GM11168 (cell line): ENCODE measurements around the gene RASAL2.
"Not testable (repeated sequence)": the region's sequence is repeated elsewhere in the genome, so short reads cannot be mapped to it uniquely, and the experiment has no call there.

Experiments used
- in situ Hi-C: fragments of 300-500 bp; cut with MboI; formaldehyde crosslinking; loops from one replicate; pipeline ENCODE4 v1.12.0; 2022; ENCODE audit warnings: low sequenced_read_pairs; ENCODE audit not compliant: unreplicated experiment

The RASAL2 gene

GRCh38 chr1:178109348-178110143, 15.6 kb downstream of the RASAL2 start:
- in situ Hi-C loops: no loop called here

GRCh38 chr1:178115260-178115659, 21.4 kb downstream of the RASAL2 start:
- in situ Hi-C loops: no loop called here

- in situ Hi-C loops: no loop called here
Observed at GRCh38 chr1:178118524-178118923, 24.6 kb downstream of the RASAL2 start.

GRCh38 chr1:178119628-178120027, 25.7 kb downstream of the RASAL2 start:
- in situ Hi-C loops: no loop called here

GRCh38 chr1:178120088-178120487, 26.2 kb downstream of the RASAL2 start:
- in situ Hi-C loops: no loop called here

GRCh38 chr1:178120520-178121052, 26.7 kb downstream of the RASAL2 start:
- in situ Hi-C loops: not testable (repeated sequence)

- in situ Hi-C loops: no loop called here
Observed at GRCh38 chr1:178121883-178122282, 28.0 kb downstream of the RASAL2 start.

- in situ Hi-C loops: no loop called here
Observed at GRCh38 chr1:178122283-178122682, 28.4 kb downstream of the RASAL2 start.

GRCh38 chr1:178124115-178124514, 30.2 kb downstream of the RASAL2 start:
- in situ Hi-C loops: no loop called here

- in situ Hi-C loops: no loop called here
Observed at GRCh38 chr1:178126261-178126660, 32.4 kb downstream of the RASAL2 start.

GRCh38 chr1:178126741-178127185, 32.9 kb downstream of the RASAL2 start:
- in situ Hi-C loops: no loop called here

GRCh38 chr1:178127482-178128191, 33.7 kb downstream of the RASAL2 start:
- in situ Hi-C loops: no loop called here

GRCh38 chr1:178133239-178133989, 39.5 kb downstream of the RASAL2 start:
- in situ Hi-C loops: no loop called here

- in situ Hi-C loops: no loop called here
Observed at GRCh38 chr1:178134061-178134460, 40.2 kb downstream of the RASAL2 start.

- in situ Hi-C loops: no loop called here
Observed at GRCh38 chr1:178137238-178137637, 43.3 kb downstream of the RASAL2 start.

- in situ Hi-C loops: no loop called here
Observed at GRCh38 chr1:178142806-178143205, 48.9 kb downstream of the RASAL2 start.

- in situ Hi-C loops: no loop called here
Observed at GRCh38 chr1:178143730-178144690, 50.1 kb downstream of the RASAL2 start.

GRCh38 chr1:178145605-178146004, 51.7 kb downstream of the RASAL2 start:
- in situ Hi-C loops: no loop called here

- in situ Hi-C loops: no loop called here
Observed at GRCh38 chr1:178146436-178146835, 52.5 kb downstream of the RASAL2 start.
